Type B pancreatic cell (in vitro differentiated cells): ENCODE data around the gene ROR1. TPM values are rescaled to one million over a fixed set of nuclear protein-coding genes. Genes with fewer than 3 reads are reported as not detected.

Source experiments
- DNase-seq: peaks from one replicate; pipeline ENCODE4 v3.0.0; 2021; ENCODE audit warnings: mixed read lengths; ENCODE audit not compliant: unreplicated experiment; ENCODE audit errors: extremely low spot score
- H3K27ac Mint-ChIP-seq: 2 replicates; pipeline ENCODE4 v1.8.0; 2021; ENCODE audit warnings: mild to moderate bottlenecking, mixed read lengths
- H3K27me3 Mint-ChIP-seq: 2 replicates; pipeline ENCODE4 v1.8.0; 2021; ENCODE audit warnings: mixed read lengths
- H3K36me3 Mint-ChIP-seq: 2 replicates; pipeline ENCODE4 v1.8.0; 2021; ENCODE audit warnings: mixed read lengths
- H3K4me1 Mint-ChIP-seq: one replicate; pipeline ENCODE4 v1.8.0; 2021; ENCODE audit warnings: mixed read lengths; ENCODE audit not compliant: unreplicated experiment
- H3K4me3 Mint-ChIP-seq: 2 replicates; pipeline ENCODE4 v1.8.0; 2021; ENCODE audit warnings: mild to moderate bottlenecking, mixed read lengths
- H3K9me3 Mint-ChIP-seq: 2 replicates; pipeline ENCODE4 v1.8.0; 2021; ENCODE audit warnings: mixed read lengths
- CTCF ChIP-seq: fragments of 200-600 bp; sonication (generic); conservative IDR thresholded peaks from 2 replicates; pipeline ENCODE4 v1.5.0; 2021; ENCODE audit warnings: antibody characterized with exemption, mild to moderate bottlenecking
- total RNA-seq: library from RNA; stranded (reverse); gene quantifications from 2 replicates; pipeline ENCODE4 v1.2.1, GENCODE V29; 2021; ENCODE audit warnings: low replicate concordance

ROR1 gene
- total RNA-seq, 1 donor from 2014 or later: 32.0 TPM

- Mint-ChIP-seq H3K27ac (no peak overlapping the region), H3K27me3 (peaks cover 8% of the 10 kb centered on the region), H3K4me1 (peaks cover 14% of the 10 kb centered on the region), H3K4me3 (no peak overlapping the region), H3K36me3 (no peaks in the 10 kb centered on the region), H3K9me3 (no peaks in the 10 kb centered on the region)
- TF ChIP-seq CTCF: no peak
- DNase-seq: no peak
These were observed 31.3 kb upstream of the ROR1 start for GRCh38 chr1:63742526-63742925.

- Mint-ChIP-seq H3K36me3 (no peaks in the 10 kb centered on the region), H3K27me3 (peaks cover 8% of the 10 kb centered on the region), H3K4me1 (peaks cover 17% of the 10 kb centered on the region), H3K9me3 (no peaks in the 10 kb centered on the region), H3K4me3 (no peak overlapping the region), H3K27ac (no peak overlapping the region)
- DNase-seq: no peak
- no peak for TF ChIP-seq CTCF
These were observed 30.0 kb upstream of the ROR1 start for GRCh38 chr1:63743781-63744180.

- H3K36me3 Mint-ChIP-seq: no peaks in the 10 kb centered on the region
- peak overlapping the region; percentile 17 for H3K27ac Mint-ChIP-seq
- no peak for DNase-seq
- H3K4me1 Mint-ChIP-seq: peaks cover 17% of the 10 kb centered on the region
- no peaks in the 10 kb centered on the region for H3K9me3 Mint-ChIP-seq
- peak overlapping the region; percentile 8 for H3K4me3 Mint-ChIP-seq
- peaks cover 8% of the 10 kb centered on the region for H3K27me3 Mint-ChIP-seq
- no peak for TF ChIP-seq CTCF
These were observed 27.5 kb upstream of the ROR1 start for GRCh38 chr1:63746129-63746864.

GRCh38 chr1:63747445-63747844 lies 26.4 kb upstream of the ROR1 start:
- Mint-ChIP-seq H3K36me3 (no peaks in the 10 kb centered on the region), H3K4me3 (no peak overlapping the region), H3K27ac (no peak overlapping the region), H3K27me3 (peaks cover 8% of the 10 kb centered on the region), H3K9me3 (no peaks in the 10 kb centered on the region), H3K4me1 (peaks cover 20% of the 10 kb centered on the region)
- no peak for TF ChIP-seq CTCF
- DNase-seq: no peak

GRCh38 chr1:63748046-63748580 lies 25.7 kb upstream of the ROR1 start:
- no peak for TF ChIP-seq CTCF

More at GRCh38 chr1:63748046-63748580, 25.7 kb upstream of the ROR1 start:
- DNase-seq: no peak
- Mint-ChIP-seq H3K9me3 (no peaks in the 10 kb centered on the region), H3K27ac (no peak overlapping the region), H3K4me1 (peaks cover 25% of the 10 kb centered on the region), H3K36me3 (no peaks in the 10 kb centered on the region), H3K27me3 (peaks cover 5% of the 10 kb centered on the region), H3K4me3 (no peak overlapping the region)
